ENCODE data around the gene PIGZ.

Gene PIGZ

GRCh38 chr3:196995646-196996355 is 27.2 kb upstream of the PIGZ start:
- TF ChIP-seq GATA3 (IDR thresholded peaks at IDR 0.05; ENCODE audit: low read depth, low read length) (no peak), GATA2 (IDR thresholded peaks at IDR 0.05; ENCODE audit: low read depth, low read length) (no peak)

GRCh38 chr3:196995027-196995426 is 26.4 kb upstream of the PIGZ start:
- TF ChIP-seq GATA3 (IDR thresholded peaks at IDR 0.05; ENCODE audit: low read depth, low read length): no peak
- TF ChIP-seq GATA2 (IDR thresholded peaks at IDR 0.05; ENCODE audit: low read depth, low read length): no peak

DNA sequence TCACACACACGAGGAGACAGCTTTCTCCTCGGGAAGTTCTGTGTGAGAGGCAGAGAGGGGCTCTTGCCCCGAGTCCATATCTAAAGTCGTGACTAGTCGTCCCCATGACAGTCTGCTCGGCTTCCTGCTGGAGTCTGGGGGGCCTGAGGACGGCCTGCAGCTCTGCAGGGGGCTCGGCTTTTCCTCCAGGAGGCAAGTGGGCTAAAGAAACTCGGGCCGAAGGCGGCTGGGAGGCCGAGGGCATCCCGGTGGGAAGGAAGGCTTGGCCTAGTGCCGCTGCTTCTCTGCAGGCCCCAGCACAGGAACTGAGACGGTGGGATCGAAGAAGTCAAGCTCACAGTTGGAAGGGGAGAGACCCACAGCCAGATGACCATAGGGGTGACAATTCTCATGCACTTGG is 25.4 kb upstream of the PIGZ start:
- TF ChIP-seq GATA3 (IDR thresholded peaks at IDR 0.05; ENCODE audit: low read depth, low read length) (no peak), GATA2 (IDR thresholded peaks at IDR 0.05; ENCODE audit: low read depth, low read length) (no peak)

DNA sequence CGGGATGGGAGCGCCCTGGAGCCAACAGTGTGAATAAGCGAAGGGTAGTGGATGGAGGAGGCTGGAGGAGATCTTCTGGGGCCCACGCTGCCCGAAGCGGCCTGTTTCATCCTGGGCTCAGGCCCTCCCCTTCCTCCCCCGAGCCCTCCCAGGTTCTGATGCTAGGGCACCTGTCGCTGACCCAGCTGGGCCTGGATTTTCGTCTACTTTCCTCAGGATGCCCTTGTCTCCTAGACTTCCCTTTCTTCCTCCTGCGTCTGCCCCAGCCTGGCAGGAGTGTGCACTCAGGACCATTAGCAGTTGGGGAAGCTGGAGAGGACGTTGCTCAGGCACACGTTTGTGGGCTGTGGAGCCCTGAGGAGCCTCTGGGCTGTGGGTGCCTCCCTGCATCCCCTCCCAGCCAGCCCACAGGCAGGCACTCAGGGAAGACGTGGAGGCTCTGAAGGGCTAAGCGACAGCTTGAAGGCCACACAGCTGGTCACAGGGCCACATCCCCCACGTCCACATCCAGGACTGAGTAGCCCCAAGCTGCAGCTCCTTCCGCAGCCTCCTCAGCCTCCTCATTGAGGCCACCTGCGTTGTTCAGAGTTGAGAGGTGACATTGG is 23.9 kb upstream of the PIGZ start:
- TF ChIP-seq GATA3 (IDR thresholded peaks at IDR 0.05; ENCODE audit: low read depth, low read length) (no peak), GATA2 (IDR thresholded peaks at IDR 0.05; ENCODE audit: low read depth, low read length) (no peak)

- TF ChIP-seq GATA2 (IDR thresholded peaks at IDR 0.05; ENCODE audit: low read depth, low read length): no peak
- no peak for TF ChIP-seq GATA3 (IDR thresholded peaks at IDR 0.05; ENCODE audit: low read depth, low read length)
These were observed 23.2 kb upstream of the PIGZ start for GRCh38 chr3:196991581-196992460.

GRCh38 chr3:196990601-196991007 is 22.0 kb upstream of the PIGZ start:
- TF ChIP-seq GATA2 (IDR thresholded peaks at IDR 0.05; ENCODE audit: low read depth, low read length) (no peak), GATA3 (IDR thresholded peaks at IDR 0.05; ENCODE audit: low read depth, low read length) (no peak)

DNA sequence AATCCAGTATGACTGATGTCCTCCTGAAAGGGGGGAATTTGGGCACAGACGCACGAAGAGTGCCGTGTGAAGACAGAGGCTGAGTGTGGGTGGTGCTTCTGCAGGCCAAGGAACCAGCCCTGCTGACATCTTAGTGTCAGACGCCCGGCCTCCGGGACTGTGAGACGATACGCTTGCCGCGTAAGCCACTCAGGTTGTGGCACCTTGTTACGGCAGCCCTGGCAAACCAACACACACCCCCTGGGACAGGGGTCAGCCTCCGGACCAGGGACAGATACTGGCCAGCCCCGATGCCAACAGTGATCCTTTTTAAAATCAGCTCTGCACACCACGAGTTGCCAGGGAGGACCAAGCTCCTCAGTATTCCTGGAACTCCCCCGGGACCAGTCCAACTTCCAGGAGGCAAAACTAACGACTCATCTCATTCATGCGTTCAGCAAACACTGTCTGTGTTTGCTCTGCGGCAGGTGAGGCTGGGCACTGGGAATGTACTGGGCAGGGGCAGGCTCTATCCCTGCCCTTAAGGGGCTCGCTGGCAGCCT is 21.2 kb upstream of the PIGZ start:
- TF ChIP-seq GATA3 (IDR thresholded peaks at IDR 0.05; ENCODE audit: low read depth, low read length) (no peak), GATA2 (IDR thresholded peaks at IDR 0.05; ENCODE audit: low read depth, low read length) (no peak)

DNA sequence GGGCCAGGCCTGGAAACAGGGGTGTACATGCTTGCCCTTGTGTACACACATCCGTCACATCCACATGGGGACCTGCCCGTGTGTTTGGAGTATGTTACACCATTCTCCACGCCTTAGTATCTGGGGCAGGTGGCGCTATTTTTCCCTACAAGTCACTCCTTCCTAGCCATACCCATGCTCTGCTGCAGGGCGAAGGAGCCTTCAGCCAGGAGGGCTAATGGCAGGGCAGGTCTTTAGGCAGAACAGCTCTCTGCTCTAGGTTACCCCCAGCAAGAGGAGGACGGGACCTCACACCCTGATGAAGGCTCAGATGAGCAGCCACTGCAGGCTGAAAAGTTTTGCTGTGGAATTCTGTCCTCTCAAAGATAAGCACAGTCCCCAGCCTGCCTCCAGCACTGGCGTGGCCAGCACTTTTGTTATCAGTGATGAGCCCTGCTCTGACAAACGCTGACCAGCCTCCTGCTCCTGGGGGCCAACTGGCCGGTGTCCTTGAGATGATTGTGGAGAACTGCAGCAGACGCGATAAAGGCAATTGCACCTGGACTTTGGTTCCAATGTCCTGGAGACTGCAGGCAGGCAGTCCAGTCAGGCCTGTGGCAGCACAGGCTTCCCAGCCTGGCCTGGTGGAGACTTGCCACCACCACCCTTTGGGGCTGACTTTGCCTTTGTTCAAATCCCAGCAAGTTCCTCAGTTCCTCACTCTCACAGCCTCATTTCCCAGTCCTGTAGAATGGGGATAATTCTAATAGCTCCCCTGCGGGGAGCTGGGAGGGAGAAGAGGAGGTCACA is 19.8 kb upstream of the PIGZ start:
- TF ChIP-seq GATA2 (IDR thresholded peaks at IDR 0.05; ENCODE audit: low read depth, low read length) (no peak), GATA3 (IDR thresholded peaks at IDR 0.05; ENCODE audit: low read depth, low read length) (no peak)

DNA sequence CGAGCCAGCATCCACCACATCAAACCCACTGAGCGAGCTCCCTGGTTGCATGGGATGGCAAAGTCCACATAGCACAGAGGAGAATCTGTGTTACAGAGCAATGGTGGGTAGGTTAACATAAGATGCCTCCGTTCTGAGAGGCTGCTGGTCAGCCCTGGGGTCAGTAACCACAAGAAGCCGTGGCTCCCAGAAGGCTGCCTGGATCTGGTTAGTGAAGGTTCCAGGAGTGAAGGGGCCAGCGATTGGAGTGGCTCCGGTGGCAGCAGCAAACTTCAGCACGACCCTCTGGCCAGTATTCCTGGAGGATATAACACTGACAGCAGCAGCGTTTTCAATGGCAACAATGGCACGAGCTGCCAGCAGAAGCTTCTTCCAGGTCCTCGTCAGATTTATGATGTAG is 18.4 kb upstream of the PIGZ start:
- no peak for TF ChIP-seq GATA2 (IDR thresholded peaks at IDR 0.05; ENCODE audit: low read depth, low read length)
- no peak for TF ChIP-seq GATA3 (IDR thresholded peaks at IDR 0.05; ENCODE audit: low read depth, low read length)

DNA sequence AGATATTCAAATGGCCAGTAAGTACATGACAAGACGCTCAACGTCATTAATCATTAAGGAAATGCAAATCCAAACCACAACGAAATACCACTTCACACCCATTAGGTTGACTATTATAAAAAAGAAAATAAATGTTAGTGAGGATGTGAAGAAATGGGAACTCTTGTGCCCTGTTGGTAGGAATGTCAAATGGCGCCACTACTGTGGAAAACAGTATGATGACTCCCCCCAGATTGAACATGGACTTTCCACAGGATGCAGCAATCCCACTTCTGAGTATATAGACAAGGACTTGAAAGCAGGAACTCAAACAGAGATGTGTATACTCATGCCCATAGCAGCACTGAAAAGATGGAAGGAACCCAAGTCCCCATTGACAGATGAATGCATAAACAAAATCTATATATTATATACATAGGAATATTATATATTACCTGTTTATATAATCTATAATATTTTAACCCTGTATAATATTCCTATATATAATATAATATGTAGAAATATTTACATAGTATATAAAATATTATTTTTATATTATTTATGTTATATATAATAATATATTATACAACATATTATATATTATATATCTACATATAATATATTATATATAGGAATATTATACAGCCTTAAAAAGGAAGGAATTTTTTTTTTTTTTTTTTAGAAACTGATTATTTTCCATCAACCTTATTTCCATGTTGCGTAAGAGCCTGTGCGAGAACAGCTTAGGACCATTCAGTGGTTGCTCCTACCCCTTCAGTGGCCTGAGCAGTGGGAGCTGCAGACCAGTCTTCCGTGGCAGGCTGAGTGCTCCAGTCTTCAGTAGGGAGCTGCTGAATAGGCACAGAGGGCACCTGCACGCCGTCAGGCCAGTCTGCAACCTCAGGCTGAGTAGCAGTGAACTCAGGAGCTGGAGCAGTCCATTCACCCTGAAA is 17.6 kb upstream of the PIGZ start:
- TF ChIP-seq GATA2 (IDR thresholded peaks at IDR 0.05; ENCODE audit: low read depth, low read length): no peak
- no peak for TF ChIP-seq GATA3 (IDR thresholded peaks at IDR 0.05; ENCODE audit: low read depth, low read length)

DNA sequence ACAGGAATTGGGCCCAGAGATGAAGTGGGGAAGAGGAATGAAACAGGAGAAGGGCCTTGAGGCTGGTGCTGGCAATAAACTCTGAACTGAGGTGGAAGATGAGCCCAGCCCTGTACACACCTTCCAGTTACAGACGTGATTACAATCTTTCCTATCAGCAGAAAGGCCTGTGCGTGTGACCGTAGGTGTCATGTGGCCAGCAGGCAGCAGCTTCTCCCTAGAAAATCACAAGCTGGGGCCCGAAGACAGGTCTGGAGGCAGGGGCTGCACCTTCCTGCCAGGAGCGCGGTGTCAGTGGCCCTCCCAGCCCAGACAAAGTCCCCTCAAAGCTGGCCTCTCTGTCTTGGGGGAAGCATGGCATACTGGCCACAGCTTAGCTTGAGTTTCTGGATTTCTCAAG is 16.7 kb upstream of the PIGZ start:
- TF ChIP-seq GATA3 (IDR thresholded peaks at IDR 0.05; ENCODE audit: low read depth, low read length) (no peak), GATA2 (IDR thresholded peaks at IDR 0.05; ENCODE audit: low read depth, low read length) (no peak)

DNA sequence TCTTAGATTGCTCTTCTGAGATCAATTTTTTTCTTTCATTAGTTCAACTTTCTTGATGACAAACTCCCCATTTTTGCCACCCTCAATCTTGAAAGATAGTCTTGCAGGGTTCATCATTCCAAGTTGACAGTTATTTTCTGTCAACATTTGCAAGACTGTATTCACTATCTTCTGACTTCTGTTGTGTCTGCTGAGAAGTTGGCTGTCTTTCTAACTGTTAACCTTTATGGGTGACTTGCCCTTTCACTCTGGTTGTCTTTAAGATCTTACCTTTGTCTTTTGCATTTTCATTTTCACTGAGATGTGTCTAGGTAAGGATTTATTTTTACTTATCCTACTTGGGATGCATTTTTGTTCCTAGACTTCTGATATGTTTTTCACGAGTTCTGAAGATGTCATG is 14.6 kb upstream of the PIGZ start:
- TF ChIP-seq GATA3 (IDR thresholded peaks at IDR 0.05; ENCODE audit: low read depth, low read length) (no peak), GATA2 (IDR thresholded peaks at IDR 0.05; ENCODE audit: low read depth, low read length) (no peak)

DNA sequence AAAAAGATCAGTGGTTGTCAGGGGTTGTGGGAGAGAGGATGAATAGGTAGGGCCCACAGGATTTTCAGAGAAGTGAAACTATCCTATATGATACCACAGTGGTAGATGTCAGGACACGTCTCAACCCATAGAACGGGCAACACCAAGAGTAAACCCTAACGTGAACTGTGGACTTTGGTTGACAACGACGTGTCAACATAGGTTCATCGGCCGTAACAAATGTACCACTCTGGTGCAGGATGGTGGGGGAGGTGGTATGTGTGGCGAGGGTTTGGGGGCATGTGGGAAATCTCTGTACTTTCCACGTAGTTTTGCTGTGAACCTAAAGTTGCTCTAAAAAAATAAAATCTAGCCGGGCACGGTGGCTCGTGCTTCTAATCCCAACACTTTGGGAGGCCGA is 13.0 kb upstream of the PIGZ start:
- no peak for TF ChIP-seq GATA2 (IDR thresholded peaks at IDR 0.05; ENCODE audit: low read depth, low read length)
- TF ChIP-seq GATA3 (IDR thresholded peaks at IDR 0.05; ENCODE audit: low read depth, low read length): no peak
